ENCODE results near the gene TTC1.

- no peak for TF ChIP-seq SIN3A (IDR thresholded peaks at IDR 0.05; ENCODE audit: borderline replicate concordance, insufficient read depth, low read length)
- TF ChIP-seq TAF1 (IDR thresholded peaks at IDR 0.05; ENCODE audit: borderline replicate concordance, insufficient read depth, low read length): no peak
- no peak for TF ChIP-seq POLR2AphosphoS5 (IDR thresholded peaks at IDR 0.05; ENCODE audit: low read depth, low read length)
Observed at GRCh38 chr5:159965031-159965837, 43.7 kb upstream of the TTC1 start.
